Measurements from ENCODE around the gene ARL3. TPM values are rescaled to one million over a fixed set of nuclear protein-coding genes. Genes with fewer than 3 reads are reported as not detected.
"Not testable (repeated sequence)": the region's sequence is repeated elsewhere in the genome, so short reads cannot be mapped to it uniquely, and the experiment has no call there.

ARL3 gene
- total and polyA plus RNA-seq, 2 experiments from 2014 or later = 8.5 to 22.6 TPM

DNA sequence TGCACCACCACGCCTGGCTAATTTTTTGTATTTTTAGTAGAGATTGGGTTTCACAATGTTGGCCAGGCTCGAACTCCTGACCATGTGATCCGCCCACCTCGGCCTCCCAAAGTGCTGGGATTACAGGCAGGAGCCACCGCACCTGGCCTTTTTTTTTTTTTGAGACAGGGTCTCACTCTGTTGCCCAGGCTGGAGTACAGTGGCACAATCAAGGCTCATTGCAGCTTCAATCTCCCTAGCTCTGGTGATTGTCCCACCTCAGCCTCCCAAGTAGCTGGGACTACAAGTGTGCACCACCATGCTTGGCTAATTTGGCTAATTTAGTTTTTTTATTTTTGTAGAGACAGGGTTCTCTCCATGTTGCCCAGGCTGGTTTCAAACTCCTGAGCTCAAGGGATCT, 28.1 kb upstream of the ARL3 start:
- H3K36me3 Mint-ChIP-seq (ENCODE audit: low read depth); H3K4me3 Mint-ChIP-seq; H3K36me3 ChIP-seq (ENCODE audit: insufficient read depth); H3K27ac ChIP-seq (ENCODE audit: low read depth); H3K27ac Mint-ChIP-seq; H3K27me3 ChIP-seq (ENCODE audit: insufficient read depth); H3F3A ChIP-seq (replicated peaks; ENCODE audit: low read depth); H3K9me3 Mint-ChIP-seq; DNase-seq (ENCODE audit: low spot score); H4K20me1 ChIP-seq (replicated peaks; ENCODE audit: insufficient read depth); H3K4me3 ChIP-seq; H3K4me1 ChIP-seq (ENCODE audit: insufficient read depth); H3K9me2 ChIP-seq (ENCODE audit: insufficient read depth); H2AFZ ChIP-seq; ATAC-seq: not testable (repeated sequence)
- peaks cover 20% of the 10 kb centered on the region; the same call in 1 of the 2 replicates for H3K79me2 ChIP-seq (replicated peaks; ENCODE audit: insufficient read depth)
- H3K4me2 ChIP-seq = 0 out of 2 replicates have a peak overlapping the region, but pooled peaks have one; percentile 67
- peaks cover 23% of the 10 kb centered on the region for H3K4me1 Mint-ChIP-seq
- peaks cover 13% of the 10 kb centered on the region for H3K27me3 Mint-ChIP-seq (ENCODE audit: insufficient read depth, low read depth, poor library complexity)

DNA sequence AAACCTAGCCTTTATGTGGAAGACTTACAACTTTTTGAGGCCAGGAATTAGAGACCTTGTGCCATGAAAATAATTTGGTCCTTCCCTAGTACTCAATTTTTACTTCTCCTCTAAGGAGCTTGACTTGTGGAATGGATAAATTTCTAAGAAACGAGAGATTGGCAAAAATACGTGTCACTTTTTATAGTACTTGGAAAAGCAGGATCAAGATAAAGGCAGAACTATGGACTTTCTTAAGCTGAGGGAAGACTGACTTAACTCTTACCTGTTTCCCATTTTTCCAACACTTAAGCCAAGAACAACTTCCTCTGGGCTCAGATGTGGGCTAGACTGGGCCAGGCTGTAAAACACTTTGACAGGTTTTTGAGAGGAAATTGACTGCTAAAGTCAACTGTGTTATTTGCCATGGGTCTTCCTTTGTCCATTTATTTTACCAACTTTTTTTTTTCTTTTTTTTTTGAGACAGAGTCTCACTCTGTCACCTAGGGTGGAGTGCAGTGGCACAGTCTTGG, 27.6 kb upstream of the ARL3 start:
- Histone ChIP-seq H2AFZ (no peak overlapping the region), H3K4me2 (no peak overlapping the region), H3K36me3 (ENCODE audit: insufficient read depth) (no peaks in the 10 kb centered on the region), H3K4me3 (no peak overlapping the region), H3K79me2 (replicated peaks; ENCODE audit: insufficient read depth) (peaks cover 20% of the 10 kb centered on the region; the same call in 1 of the 2 replicates), H4K20me1 (replicated peaks; ENCODE audit: insufficient read depth) (no peaks in the 10 kb centered on the region; the same call in 1 of the 2 replicates), H3F3A (replicated peaks; ENCODE audit: low read depth) (no peaks in the 10 kb centered on the region; the same call in 1 of the 2 replicates), H3K27ac (ENCODE audit: low read depth) (no peak overlapping the region), H3K27me3 (ENCODE audit: insufficient read depth) (no peaks in the 10 kb centered on the region), H3K9me2 (ENCODE audit: insufficient read depth) (no peaks in the 10 kb centered on the region), H3K4me1 (ENCODE audit: insufficient read depth) (peaks cover 5% of the 10 kb centered on the region; the same call in 1 of the 2 replicates)
- no peak for ATAC-seq
- no peak overlapping the region; the same call in 2 of the 3 replicates for H3K4me3 Mint-ChIP-seq
- H3K9me3 Mint-ChIP-seq = no peaks in the 10 kb centered on the region
- H3K27me3 Mint-ChIP-seq (ENCODE audit: insufficient read depth, low read depth, poor library complexity) = peaks cover 13% of the 10 kb centered on the region
- peaks cover 23% of the 10 kb centered on the region for H3K4me1 Mint-ChIP-seq
- H3K27ac Mint-ChIP-seq = no peak overlapping the region
- TF ChIP-seq CTCF (conservative IDR thresholded peaks at IDR 0.05; ENCODE audit: low read depth in 2 of 2) (no peak), STAT1 (IDR thresholded peaks at IDR 0.05; ENCODE audit: unreplicated experiment) (no peak), ZNF114 (CRISPR knock-in tag; IDR thresholded peaks at IDR 0.05) (no peak), CREB1 (CRISPR knock-in tag; IDR thresholded peaks at IDR 0.05; ENCODE audit: low read depth) (no peak), JUNB (IDR thresholded peaks at IDR 0.05; ENCODE audit: unreplicated experiment) (no peak)
- peaks cover 8% of the 10 kb centered on the region; the same call in 2 of the 3 replicates for H3K36me3 Mint-ChIP-seq (ENCODE audit: low read depth)
- no peak for DNase-seq (ENCODE audit: low spot score)

- Histone ChIP-seq H3K9me2 (ENCODE audit: insufficient read depth) (no peaks in the 10 kb centered on the region), H3K4me2 (peak overlapping the region; percentile 29; the same call in 1 of the 2 replicates), H3K36me3 (ENCODE audit: insufficient read depth) (no peaks in the 10 kb centered on the region), H3K27me3 (ENCODE audit: insufficient read depth) (no peaks in the 10 kb centered on the region), H3K79me2 (replicated peaks; ENCODE audit: insufficient read depth) (peaks cover 12% of the 10 kb centered on the region; the same call in 1 of the 2 replicates), H3K4me1 (ENCODE audit: insufficient read depth) (peaks cover 5% of the 10 kb centered on the region; the same call in 1 of the 2 replicates), H3K4me3 (no peak overlapping the region), H2AFZ (no peak overlapping the region), H3F3A (replicated peaks; ENCODE audit: low read depth) (no peaks in the 10 kb centered on the region; the same call in 1 of the 2 replicates), H3K27ac (ENCODE audit: low read depth) (peak overlapping the region; percentile 42; the same call in 1 of the 2 replicates), H4K20me1 (replicated peaks; ENCODE audit: insufficient read depth) (no peaks in the 10 kb centered on the region; the same call in 1 of the 2 replicates)
- H3K27ac Mint-ChIP-seq = no peak overlapping the region
- no peaks in the 10 kb centered on the region for H3K9me3 Mint-ChIP-seq
- peaks cover 13% of the 10 kb centered on the region for H3K27me3 Mint-ChIP-seq (ENCODE audit: insufficient read depth, low read depth, poor library complexity)
- H3K4me1 Mint-ChIP-seq = peaks cover 26% of the 10 kb centered on the region
- H3K4me3 Mint-ChIP-seq = no peak overlapping the region
- ATAC-seq = no peak
- no peak for DNase-seq (ENCODE audit: low spot score)
- H3K36me3 Mint-ChIP-seq (ENCODE audit: low read depth) = peaks cover 18% of the 10 kb centered on the region
- TF ChIP-seq EZH2phosphoT487 (IDR thresholded peaks at IDR 0.05; ENCODE audit: unreplicated experiment) (no peak), CTCF (conservative IDR thresholded peaks at IDR 0.05; ENCODE audit: low read depth in 2 of 2) (no peak), CREB1 (CRISPR knock-in tag; IDR thresholded peaks at IDR 0.05; ENCODE audit: low read depth) (no peak), ETS1 (IDR thresholded peaks at IDR 0.05) (no peak), ZNF114 (CRISPR knock-in tag; IDR thresholded peaks at IDR 0.05) (no peak), EZH2 (IDR thresholded peaks at IDR 0.05; ENCODE audit: low read depth, unreplicated experiment) (no peak), REST (IDR thresholded peaks at IDR 0.05; ENCODE audit: unreplicated experiment) (no peak), ZNF331 (CRISPR knock-in tag; IDR thresholded peaks at IDR 0.05; ENCODE audit: low read depth) (no peak)
Observed at GRCh38 chr10:102740229-102740628, 26.0 kb upstream of the ARL3 start.
